ENCODE measurements around the gene LGALS3.

DNA sequence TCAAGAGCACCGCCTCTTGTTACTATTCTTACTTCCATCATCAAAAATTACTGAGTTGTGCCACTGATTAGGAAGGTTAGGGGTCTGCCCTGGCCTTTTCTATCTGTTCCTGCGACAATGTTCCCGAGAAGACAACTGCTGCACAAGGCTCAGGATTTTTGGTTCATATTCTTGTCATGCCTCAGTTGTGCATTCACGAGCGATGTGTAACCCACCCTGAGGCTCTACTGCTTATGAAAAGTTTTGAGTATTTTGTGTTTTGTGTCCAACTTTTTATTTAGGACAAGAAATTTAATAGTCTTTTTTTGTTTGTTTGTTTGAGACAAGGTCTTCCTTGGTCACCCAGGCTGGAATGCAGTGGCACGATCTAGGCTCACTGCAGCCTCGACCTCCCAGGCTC lies 23.1 kb upstream of the LGALS3 start:
- TF ChIP-seq, protein P1, sequence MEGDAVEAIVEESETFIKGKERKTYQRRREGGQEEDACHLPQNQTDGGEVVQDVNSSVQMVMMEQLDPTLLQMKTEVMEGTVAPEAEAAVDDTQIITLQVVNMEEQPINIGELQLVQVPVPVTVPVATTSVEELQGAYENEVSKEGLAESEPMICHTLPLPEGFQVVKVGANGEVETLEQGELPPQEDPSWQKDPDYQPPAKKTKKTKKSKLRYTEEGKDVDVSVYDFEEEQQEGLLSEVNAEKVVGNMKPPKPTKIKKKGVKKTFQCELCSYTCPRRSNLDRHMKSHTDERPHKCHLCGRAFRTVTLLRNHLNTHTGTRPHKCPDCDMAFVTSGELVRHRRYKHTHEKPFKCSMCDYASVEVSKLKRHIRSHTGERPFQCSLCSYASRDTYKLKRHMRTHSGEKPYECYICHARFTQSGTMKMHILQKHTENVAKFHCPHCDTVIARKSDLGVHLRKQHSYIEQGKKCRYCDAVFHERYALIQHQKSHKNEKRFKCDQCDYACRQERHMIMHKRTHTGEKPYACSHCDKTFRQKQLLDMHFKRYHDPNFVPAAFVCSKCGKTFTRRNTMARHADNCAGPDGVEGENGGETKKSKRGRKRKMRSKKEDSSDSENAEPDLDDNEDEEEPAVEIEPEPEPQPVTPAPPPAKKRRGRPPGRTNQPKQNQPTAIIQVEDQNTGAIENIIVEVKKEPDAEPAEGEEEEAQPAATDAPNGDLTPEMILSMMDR (IDR thresholded peaks at IDR 0.05), result no peak
- no peak for TF ChIP-seq POLR2A (IDR thresholded peaks at IDR 0.05)

Data from esophagus squamous epithelium (tissue), 4 donors.